Lower lobe of right lung (tissue), 2 donors: ENCODE data around the gene PBRM1. TPM values are rescaled to one million over a fixed set of nuclear protein-coding genes. Genes with fewer than 3 reads are reported as not detected.

ENCODE experiments used
- ATAC-seq, 2 donors: fragments of 200-7000 bp; cut with Tn5 transposase; one replicate each; pipeline ENCODE4 v1.9.1; 2020 to 2022; ENCODE audit warnings: mild to moderate bottlenecking in 2 of 2, moderate library complexity in 2 of 2
- DNase-seq: peaks from one replicate; pipeline ENCODE4 v3.0.0-alpha.2; 2020
- H3K27ac ChIP-seq: fragments of 200-600 bp; one replicate; pipeline ENCODE4 v1.8.0; 2022
- H3K27me3 ChIP-seq: fragments of 200-600 bp; one replicate; pipeline ENCODE4 v1.8.0; 2022; ENCODE audit warnings: low read depth
- H3K36me3 ChIP-seq: fragments of 200-600 bp; one replicate; pipeline ENCODE4 v1.8.0; 2022; ENCODE audit warnings: mild to moderate bottlenecking
- H3K4me1 ChIP-seq: fragments of 200-600 bp; one replicate; pipeline ENCODE4 v1.8.0; 2022
- H3K4me3 ChIP-seq: fragments of 200-600 bp; one replicate; pipeline ENCODE4 v1.8.0; 2022; ENCODE audit warnings: mild to moderate bottlenecking
- H3K9me3 ChIP-seq: fragments of 200-600 bp; one replicate; pipeline ENCODE4 v1.8.0; 2022
- intact Hi-C: fragments of 100-400 bp; cut with DNase I; formaldehyde crosslinking; loops from one replicate; pipeline ENCODE4 v1.11.0; 2022
- total RNA-seq: library from RNA; stranded (reverse); fragmentation: NEBNext Ultra II Directional; extraction: Animal tissue kit (Norgen Biotek cat#: 25700); gene quantifications from one replicate; pipeline ENCODE4 v1.2.1, GENCODE V29; 2021
- TF ChIP-seq, protein P1 (sequence below): fragments of 200-600 bp; IDR thresholded peaks from one replicate; pipeline ENCODE4 v1.8.0; 2022; ENCODE audit warnings: antibody characterized with exemption, mild to moderate bottlenecking
- donor health status: DM: no; HTN: yes; CAD: no; lungs with severe emphysema.

The PBRM1 gene
- total RNA-seq, 1 donor from 2014 or later, result 88.3 TPM

DNA sequence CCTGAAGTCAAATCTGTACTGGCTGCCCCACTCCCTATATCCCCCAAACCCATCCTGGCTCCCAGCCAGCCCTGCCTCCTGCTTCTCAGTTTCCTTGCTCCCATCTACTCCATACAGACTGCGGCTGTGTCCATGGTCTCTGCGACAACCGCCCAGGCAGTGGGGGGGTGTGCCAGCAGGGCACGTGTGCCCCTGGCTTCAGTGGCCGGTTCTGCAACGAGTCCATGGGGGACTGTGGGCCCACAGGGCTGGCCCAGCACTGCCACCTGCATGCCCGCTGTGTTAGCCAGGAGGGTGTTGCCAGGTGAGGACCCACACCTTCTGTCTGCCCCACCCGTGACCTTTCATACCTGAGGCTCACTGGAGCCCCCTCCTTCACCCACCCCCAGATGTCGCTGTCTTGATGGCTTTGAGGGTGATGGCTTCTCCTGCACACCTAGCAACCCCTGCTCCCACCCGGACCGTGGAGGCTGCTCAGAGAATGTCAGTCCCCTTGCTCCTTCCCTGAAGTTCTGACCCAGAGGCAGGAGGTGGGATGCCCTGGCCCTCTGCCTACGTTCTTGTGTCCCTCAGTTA lies 175.9 kb downstream of the PBRM1 start:
- Histone ChIP-seq H3K9me3 (no peaks in the 10 kb centered on the region), H3K27ac (no peak overlapping the region), H3K27me3 (no peaks in the 10 kb centered on the region), H3K4me1 (no peaks in the 10 kb centered on the region), H3K4me3 (no peak overlapping the region), H3K36me3 (peaks cover 32% of the 10 kb centered on the region)
- TF ChIP-seq, protein P1, sequence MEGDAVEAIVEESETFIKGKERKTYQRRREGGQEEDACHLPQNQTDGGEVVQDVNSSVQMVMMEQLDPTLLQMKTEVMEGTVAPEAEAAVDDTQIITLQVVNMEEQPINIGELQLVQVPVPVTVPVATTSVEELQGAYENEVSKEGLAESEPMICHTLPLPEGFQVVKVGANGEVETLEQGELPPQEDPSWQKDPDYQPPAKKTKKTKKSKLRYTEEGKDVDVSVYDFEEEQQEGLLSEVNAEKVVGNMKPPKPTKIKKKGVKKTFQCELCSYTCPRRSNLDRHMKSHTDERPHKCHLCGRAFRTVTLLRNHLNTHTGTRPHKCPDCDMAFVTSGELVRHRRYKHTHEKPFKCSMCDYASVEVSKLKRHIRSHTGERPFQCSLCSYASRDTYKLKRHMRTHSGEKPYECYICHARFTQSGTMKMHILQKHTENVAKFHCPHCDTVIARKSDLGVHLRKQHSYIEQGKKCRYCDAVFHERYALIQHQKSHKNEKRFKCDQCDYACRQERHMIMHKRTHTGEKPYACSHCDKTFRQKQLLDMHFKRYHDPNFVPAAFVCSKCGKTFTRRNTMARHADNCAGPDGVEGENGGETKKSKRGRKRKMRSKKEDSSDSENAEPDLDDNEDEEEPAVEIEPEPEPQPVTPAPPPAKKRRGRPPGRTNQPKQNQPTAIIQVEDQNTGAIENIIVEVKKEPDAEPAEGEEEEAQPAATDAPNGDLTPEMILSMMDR, result peak; percentile 10
- no peak for DNase-seq
- ATAC-seq, result no peak
- intact Hi-C loops, result no loop called here

GRCh38 chr3:52507359-52507758 lies 178.4 kb downstream of the PBRM1 start:
- intact Hi-C loops, result no loop called here
- Histone ChIP-seq H3K27me3 (no peaks in the 10 kb centered on the region), H3K4me3 (no peak overlapping the region), H3K4me1 (no peaks in the 10 kb centered on the region), H3K27ac (no peak overlapping the region), H3K36me3 (peaks cover 29% of the 10 kb centered on the region), H3K9me3 (no peaks in the 10 kb centered on the region)
- no peak for ATAC-seq
- no peak for DNase-seq
- TF ChIP-seq, protein P1, result no peak

- Histone ChIP-seq H3K36me3 (peaks cover 29% of the 10 kb centered on the region), H3K9me3 (no peaks in the 10 kb centered on the region), H3K27ac (no peak overlapping the region), H3K27me3 (no peaks in the 10 kb centered on the region), H3K4me3 (no peak overlapping the region), H3K4me1 (no peaks in the 10 kb centered on the region)
- ATAC-seq (no peak), DNase-seq (no peak)
- TF ChIP-seq, protein P1, result no peak
- intact Hi-C loops, result no loop called here
These were observed 179.3 kb downstream of the PBRM1 start for GRCh38 chr3:52506266-52506966.

DNA sequence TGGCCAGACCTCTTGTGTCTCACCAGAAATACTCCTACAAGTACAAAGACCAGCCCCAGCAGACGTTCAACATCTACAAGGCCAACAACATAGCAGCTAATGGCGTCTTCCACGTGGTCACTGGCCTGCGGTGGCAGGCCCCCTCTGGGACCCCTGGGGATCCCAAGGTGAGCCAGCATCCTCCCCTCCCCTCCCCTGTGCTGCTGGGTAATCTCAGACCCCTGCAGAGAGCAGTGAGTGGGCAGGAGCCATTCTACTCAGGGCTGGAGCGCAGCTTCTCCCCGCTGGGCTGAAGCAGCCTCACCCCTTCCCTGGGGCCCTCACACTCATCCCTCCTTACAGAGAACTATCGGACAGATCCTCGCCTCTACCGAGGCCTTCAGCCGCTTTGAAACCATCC lies 180.7 kb downstream of the PBRM1 start:
- ATAC-seq, result no peak
- TF ChIP-seq, protein P1, result no peak
- H3K4me1 ChIP-seq, result no peaks in the 10 kb centered on the region
- H3K9me3 ChIP-seq, result no peaks in the 10 kb centered on the region
- H3K4me3 ChIP-seq, result no peak overlapping the region
- H3K27me3 ChIP-seq, result no peaks in the 10 kb centered on the region
- peaks cover 29% of the 10 kb centered on the region for H3K36me3 ChIP-seq
- no peak for DNase-seq
- no peak overlapping the region for H3K27ac ChIP-seq
- intact Hi-C loops, result no loop called here

DNA sequence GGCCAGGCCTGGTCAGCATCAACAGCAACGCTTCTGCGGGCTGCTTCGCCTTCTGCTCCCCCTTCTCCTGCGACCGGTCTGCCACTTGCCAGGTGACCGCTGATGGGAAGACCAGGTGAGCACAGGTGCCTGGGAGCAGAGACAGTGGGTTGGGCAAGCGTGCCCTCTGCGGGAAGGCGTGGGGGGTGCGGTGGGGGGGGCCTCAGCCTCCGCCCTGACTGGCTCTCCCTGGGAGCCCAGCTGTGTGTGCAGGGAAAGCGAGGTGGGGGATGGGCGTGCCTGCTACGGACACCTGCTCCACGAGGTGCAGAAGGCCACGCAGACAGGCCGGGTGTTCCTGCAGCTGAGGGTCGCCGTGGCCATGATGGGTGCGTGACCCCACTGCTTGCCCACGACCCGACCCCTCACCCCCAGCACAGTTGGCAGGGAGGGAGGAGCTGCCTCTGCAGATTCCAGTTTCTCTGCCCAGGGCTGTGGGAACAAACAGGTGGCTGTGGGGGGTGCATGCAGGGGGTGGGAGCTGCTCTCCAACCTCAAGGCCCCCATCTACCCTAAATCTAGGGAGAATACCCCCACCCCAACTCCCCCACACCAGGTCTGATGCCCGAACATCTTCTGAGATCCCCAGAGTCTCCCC lies 181.8 kb downstream of the PBRM1 start:
- H3K4me1 ChIP-seq, result peaks cover 5% of the 10 kb centered on the region
- intact Hi-C loops, result no loop called here
- ATAC-seq, result no peak
- no peak for DNase-seq
- no peak overlapping the region for H3K4me3 ChIP-seq
- no peaks in the 10 kb centered on the region for H3K27me3 ChIP-seq
- TF ChIP-seq, protein P1, result no peak
- no peak overlapping the region for H3K27ac ChIP-seq
- H3K36me3 ChIP-seq, result peaks cover 29% of the 10 kb centered on the region
- no peaks in the 10 kb centered on the region for H3K9me3 ChIP-seq
